ENCODE data around the gene ZNF185. TPM values are rescaled to one million over a fixed set of nuclear protein-coding genes. Genes with fewer than 3 reads are reported as not detected.

ZNF185 gene
- total RNA-seq = 21.7 and 27.8 TPM in 2 replicates

DNA sequence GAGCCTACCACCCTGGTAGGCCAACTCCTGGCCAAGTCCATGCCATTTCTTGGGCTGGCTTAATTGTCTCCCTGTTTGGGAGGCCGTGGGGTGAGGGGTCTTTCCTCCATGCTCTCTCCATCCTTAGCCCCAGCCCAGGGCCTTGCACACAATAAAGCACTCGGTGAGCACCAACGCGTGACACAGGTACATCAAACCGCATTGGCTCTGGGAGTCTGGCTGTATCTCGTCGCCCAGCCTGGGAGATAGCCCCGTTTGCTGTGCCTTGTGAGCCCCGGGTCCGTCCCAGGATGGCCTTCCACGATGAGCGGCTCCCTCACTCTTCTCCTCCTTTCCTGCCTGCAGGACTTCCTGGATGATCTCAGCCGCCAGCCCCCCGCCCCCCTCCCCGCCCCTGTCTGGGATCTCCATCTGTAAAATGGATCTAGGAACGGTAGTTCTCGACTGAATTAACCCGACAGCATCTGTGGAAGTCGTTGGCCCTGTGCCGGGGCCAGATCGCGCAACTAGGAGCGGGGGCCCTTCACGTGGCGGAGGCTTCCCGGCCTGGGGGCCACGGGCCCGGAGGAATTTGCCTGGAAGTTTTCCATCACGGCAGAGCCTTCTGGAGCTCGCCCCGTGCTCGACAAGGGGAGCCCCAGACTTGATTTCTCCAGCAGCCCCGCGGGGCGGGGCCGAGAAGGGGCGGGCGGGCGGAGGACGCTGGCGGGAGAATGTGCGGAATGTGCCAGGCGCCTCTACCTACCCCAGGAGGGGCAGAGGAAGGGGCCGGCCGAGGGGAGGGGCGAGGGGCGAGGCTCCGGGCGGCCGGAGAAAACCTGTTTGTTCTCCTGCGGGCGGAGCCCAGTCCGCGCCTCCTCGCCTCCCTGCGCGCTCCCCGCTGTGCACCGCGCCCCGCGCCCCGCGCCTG, at the start of gene ZNF185:
Gene ZNF185 (plus strand): TSS at position 846 of the 910 bp plus-strand sequence. CDS start 16,423 bp downstream, outside the sequence.

Other genes with a start within 250 kb of the ZNF185 start
- gene MAGEA3, start 199.3 kb upstream of the ZNF185 start, total RNA-seq = not detected in 2 replicates
- not detected in 2 replicates for gene CSAG2, start 188.8 kb upstream of the ZNF185 start, total RNA-seq
- not detected in 2 replicates for gene MAGEA2B, start 183.4 kb upstream of the ZNF185 start, total RNA-seq
- gene CSAG1, start 164.3 kb upstream of the ZNF185 start, total RNA-seq = not detected in 2 replicates
- not detected in 2 replicates for gene MAGEA12, start 164.3 kb upstream of the ZNF185 start, total RNA-seq
- gene MAGEA2, start 144.2 kb upstream of the ZNF185 start, total RNA-seq = not detected in 2 replicates
- not detected in 2 replicates for gene CSAG3, start 138.8 kb upstream of the ZNF185 start, total RNA-seq
- gene MAGEA6, start 128.4 kb upstream of the ZNF185 start, total RNA-seq = not detected in 2 replicates
- 21.7 and 26.0 TPM in 2 replicates for gene CETN2, start 67.3 kb upstream of the ZNF185 start, total RNA-seq
- 12.1 and 16.7 TPM in 2 replicates for gene NSDHL, start 67.0 kb upstream of the ZNF185 start, total RNA-seq
- gene PNMA5, start 96.0 kb downstream of the ZNF185 start, total RNA-seq = not detected in 2 replicates
- not detected in 2 replicates for gene PNMA3, start 158.4 kb downstream of the ZNF185 start, total RNA-seq
- 0.85 and 0.99 TPM in 2 replicates for gene PNMA6A, start 174.4 kb downstream of the ZNF185 start, total RNA-seq